ENCODE measurements around the gene CLINT1.
"Not testable (repeated sequence)": the region's sequence is repeated elsewhere in the genome, so short reads cannot be mapped to it uniquely, and the experiment has no call there.

The CLINT1 gene

GRCh38 chr5:157858527-157859226, at the start of gene CLINT1:
CLINT1 (minus strand) TSS chr5:157859145; CDS start chr5:157858970, 175 bp downstream.
- peak; percentile 87 for DNase-seq

GRCh38 chr5:157908459-157908858, 49.5 kb upstream of the CLINT1 start:
- DNase-seq = no peak

GRCh38 chr5:157907479-157907878, 48.5 kb upstream of the CLINT1 start:
- DNase-seq = no peak

- no peak for DNase-seq
Measured at GRCh38 chr5:157903117-157903450, 44.1 kb upstream of the CLINT1 start.

- no peak for DNase-seq
Measured at GRCh38 chr5:157902449-157903116, 43.6 kb upstream of the CLINT1 start.

GRCh38 chr5:157900644-157901043, 41.7 kb upstream of the CLINT1 start:
- DNase-seq = no peak

GRCh38 chr5:157893611-157894010, 34.7 kb upstream of the CLINT1 start:
- no peak for DNase-seq

- DNase-seq = no peak
Measured at GRCh38 chr5:157892974-157893373, 34.0 kb upstream of the CLINT1 start.

GRCh38 chr5:157890836-157891597, 32.1 kb upstream of the CLINT1 start:
- no peak for DNase-seq

- no peak for DNase-seq
Measured at GRCh38 chr5:157888814-157889532, 30.0 kb upstream of the CLINT1 start.

- DNase-seq = no peak
Measured at GRCh38 chr5:157886796-157887380, 27.9 kb upstream of the CLINT1 start.

GRCh38 chr5:157885051-157885450, 26.1 kb upstream of the CLINT1 start:
- DNase-seq = not testable (repeated sequence)

- not testable (repeated sequence) for DNase-seq
Measured at GRCh38 chr5:157881498-157881897, 22.6 kb upstream of the CLINT1 start.

- DNase-seq = no peak
Measured at GRCh38 chr5:157877821-157878220, 18.9 kb upstream of the CLINT1 start.

- DNase-seq = no peak
Measured at GRCh38 chr5:157874861-157875260, 15.9 kb upstream of the CLINT1 start.

GRCh38 chr5:157870837-157871834, 12.2 kb upstream of the CLINT1 start:
- no peak for DNase-seq

GRCh38 chr5:157867751-157868387, 8.9 kb upstream of the CLINT1 start:
- DNase-seq = no peak

GRCh38 chr5:157866536-157866935, 7.6 kb upstream of the CLINT1 start:
- no peak for DNase-seq

GRCh38 chr5:157865781-157866180, 6.8 kb upstream of the CLINT1 start:
- DNase-seq = no peak

- peak; percentile 20 for DNase-seq
Measured at GRCh38 chr5:157864067-157864466, 5.1 kb upstream of the CLINT1 start.
